Measurements from ENCODE around the gene CRACDL.

CRACDL gene

GRCh38 chr2:98795891-98796676, 139.9 kb downstream of the CRACDL start:
- TF ChIP-seq CTCF (IDR thresholded peaks at IDR 0.05) = no peak
- H3K27ac ChIP-seq = no peak overlapping the region
- peak; percentile 41 for DNase-seq (ENCODE audit: low spot score)
- H3K4me3 ChIP-seq = no peak overlapping the region

GRCh38 chr2:98793897-98794830, 141.9 kb downstream of the CRACDL start:
- no peak for TF ChIP-seq CTCF (IDR thresholded peaks at IDR 0.05)
- peak overlapping the region; percentile 53 to 70 for H3K27ac ChIP-seq

GRCh38 chr2:98793275-98793674, 142.8 kb downstream of the CRACDL start:
- no peak for TF ChIP-seq CTCF (IDR thresholded peaks at IDR 0.05)
- no peak for DNase-seq (ENCODE audit: low spot score)
- Histone ChIP-seq H3K27ac (no peak overlapping the region), H3K4me3 (no peak overlapping the region)

More at GRCh38 chr2:98793897-98794830, 141.9 kb downstream of the CRACDL start:
- H3K4me3 ChIP-seq = no peak overlapping the region
- DNase-seq (ENCODE audit: low spot score) = no peak

- no peak overlapping the region for H3K4me3 ChIP-seq
- no peak overlapping the region for H3K27ac ChIP-seq
- no peak for TF ChIP-seq CTCF (IDR thresholded peaks at IDR 0.05)
- DNase-seq (ENCODE audit: low spot score) = no peak
These were observed 145.8 kb downstream of the CRACDL start for GRCh38 chr2:98790221-98790620.

GRCh38 chr2:98787700-98788099, 148.3 kb downstream of the CRACDL start:
- no peak overlapping the region for H3K27ac ChIP-seq
- no peak overlapping the region for H3K4me3 ChIP-seq
- no peak for TF ChIP-seq CTCF (IDR thresholded peaks at IDR 0.05)
- DNase-seq (ENCODE audit: low spot score) = peak; percentile 41

- no peak for TF ChIP-seq CTCF (IDR thresholded peaks at IDR 0.05)
- Histone ChIP-seq H3K27ac (no peak overlapping the region), H3K4me3 (no peak overlapping the region)
- DNase-seq (ENCODE audit: low spot score) = no peak
These were observed 149.8 kb downstream of the CRACDL start for GRCh38 chr2:98786179-98786578.

Data from coronary artery (tissue), 2 donors.